Measurements from ENCODE around the gene RALGAPB. TPM values are rescaled to one million over a fixed set of nuclear protein-coding genes. Genes with fewer than 3 reads are reported as not detected.

RALGAPB gene
- total RNA-seq: 10 to 100 TPM; 34.1 to 62.5 (median 49.3) TPM
- polyA plus RNA-seq: 10 to 100 TPM in 1 of 3 donors, 1 to 10 TPM in 2; 6.8 to 10.2 (median 9.1) TPM
- long read RNA-seq, donor 1, full-length matches to known transcripts: 2 of 2 reads
- long read RNA-seq, donor 1, partial matches to known transcripts: 0 of 2 reads
- long read RNA-seq, donor 1, other reads (novel, unspliced or antisense): 0 of 2 reads
- long read RNA-seq, donor 2: 0 reads

GRCh38 chr20:38472513-38473366, at the start of gene RALGAPB:
RALGAPB (plus strand) TSS chr20:38472843; CDS start chr20:38488433, 15,590 bp downstream.
- Histone ChIP-seq H3K36me3 (no peaks in the 10 kb centered on the region), H3K4me1 (peaks cover 18 to 58% (median 34%) of the 10 kb centered on the region in 6 donors), H3K27me3 (replicated peaks in 1 of 7) (no peaks in the 10 kb centered on the region), H3K9me3 (no peaks in the 10 kb centered on the region), H3K27ac (peak within 1 kb of the TSS; percentile 76 to 96 (median 91)), H3K4me3 (peak within 1 kb of the TSS; percentile 58 to 98 (median 78))
- peak; percentile 99 for DNase-seq
- WGBS, 5 donors: 0 to 1% (median 1%) methylated on average over 35 to 81 of the region's 81 CpGs
- no peak for TF ChIP-seq POLR2A (IDR thresholded peaks at IDR 0.05)
- TF ChIP-seq POLR2AphosphoS5 (IDR thresholded peaks at IDR 0.05): peak; percentile 91 to 96 (median 95)
- TF ChIP-seq CTCF (IDR thresholded peaks at IDR 0.05 in 8 of 11, conservative IDR thresholded peaks at IDR 0.05 in 3 of 11): peak in 9 of 11 experiments; percentile 18 to 61 (median 46)
- intact Hi-C loops (cut with DNase I; ENCODE audit: low total_unique reads): no loop called here

DNA sequence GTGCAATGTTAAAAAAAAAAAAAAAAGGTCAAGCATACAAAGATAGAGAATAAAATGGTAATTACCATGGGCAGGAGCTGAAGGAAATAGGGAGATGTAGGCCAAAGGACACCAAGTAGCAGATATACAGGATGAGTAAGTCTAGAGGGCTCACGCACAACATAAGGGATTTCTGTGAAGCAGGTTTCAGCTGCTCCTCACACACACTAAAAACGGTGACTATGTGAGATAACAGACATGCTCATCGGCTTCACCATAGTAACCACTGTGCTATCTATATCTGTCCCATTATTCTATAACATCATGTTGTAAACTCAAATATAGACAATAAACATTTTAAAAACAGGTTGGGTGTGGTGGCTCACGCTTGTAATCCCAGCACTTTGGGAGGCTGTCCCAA, 49.1 kb upstream of the RALGAPB start:
- intact Hi-C loops (cut with DNase I; ENCODE audit: low total_unique reads): no loop called here
- TF ChIP-seq POLR2A (IDR thresholded peaks at IDR 0.05) (no peak), POLR2AphosphoS5 (IDR thresholded peaks at IDR 0.05) (no peak), CTCF (IDR thresholded peaks at IDR 0.05 in 8 of 11, conservative IDR thresholded peaks at IDR 0.05 in 3 of 11) (no peak)
- 76 to 94% (median 86%) methylated on average over 4 of the region's 4 CpGs for WGBS, 5 donors

GRCh38 chr20:38424401-38424800, 48.2 kb upstream of the RALGAPB start:
- no peaks in the 10 kb centered on the region for H3K9me3 ChIP-seq
- 92 to 100% (median 95%) methylated on average over 1 of the region's 1 CpG for WGBS, 5 donors
- H3K27ac ChIP-seq: no peak overlapping the region
- H3K27me3 ChIP-seq (replicated peaks in 1 of 7): no peaks in the 10 kb centered on the region
- intact Hi-C loops (cut with DNase I; ENCODE audit: low total_unique reads): no loop called here
- TF ChIP-seq POLR2A (IDR thresholded peaks at IDR 0.05) (no peak), CTCF (IDR thresholded peaks at IDR 0.05 in 8 of 11, conservative IDR thresholded peaks at IDR 0.05 in 3 of 11) (no peak), POLR2AphosphoS5 (IDR thresholded peaks at IDR 0.05) (no peak)
- no peak overlapping the region for H3K4me3 ChIP-seq
- peaks cover 0 to 100% (median 100%) of the 10 kb centered on the region in 6 donors for H3K36me3 ChIP-seq
- DNase-seq: no peak
- H3K4me1 ChIP-seq: peaks cover 0 to 44% (median 4%) of the 10 kb centered on the region in 6 donors

More for the DNA sequence above, 49.1 kb upstream of the RALGAPB start:
- no peak for DNase-seq
- H3K36me3 ChIP-seq: peaks cover 0 to 100% (median 100%) of the 10 kb centered on the region in 6 donors
- peaks cover 0 to 35% (median 3%) of the 10 kb centered on the region in 6 donors for H3K4me1 ChIP-seq
- no peaks in the 10 kb centered on the region for H3K27me3 ChIP-seq (replicated peaks in 1 of 7)
- no peak overlapping the region for H3K27ac ChIP-seq
- H3K4me3 ChIP-seq: no peak overlapping the region
- no peaks in the 10 kb centered on the region for H3K9me3 ChIP-seq

Measured in spleen (tissue), 13 donors.